DMS53 treated with DMSO at 0.1 percent for 48 hours (cell line): ENCODE measurements around the gene PEX11A.

Experiments used
- DNase-seq: peaks from one replicate; lab custom pipeline; 2025; ENCODE audit not compliant: unreplicated experiment; lab: John Stamatoyannopoulos, UW

PEX11A gene

GRCh38 chr15:89631902-89632264 is 58.7 kb downstream of the PEX11A start:
- no peak for DNase-seq
